OCI-LY1 (cell line): ENCODE measurements around the gene HIRA.

Experiments
- H2AFZ ChIP-seq: fragments of 200-600 bp; sonication (generic), shearing (Covaris generic); 2 replicates; pipeline ENCODE4 v1.6.0; 2014; ENCODE audit warnings: antibody characterized with exemption, mild to moderate bottlenecking, low read length
- H3F3A ChIP-seq: fragments of 200-600 bp; sonication (generic), shearing (Covaris generic); 2 replicates; pipeline ENCODE4 v1.6.0; 2014; ENCODE audit warnings: mild to moderate bottlenecking, antibody characterized with exemption, low read length, moderate library complexity; ENCODE audit not compliant: insufficient read depth
- H3K27ac ChIP-seq: fragments of 200-600 bp; sonication (generic); 2 replicates; pipeline ENCODE4 v1.5.1; 2014; ENCODE audit warnings: low read length, mixed run types, mild to moderate bottlenecking, low read depth; ENCODE audit not compliant: poor library complexity, severe bottlenecking
- H3K27me3 ChIP-seq: fragments of 200-600 bp; sonication (generic); 2 replicates; pipeline ENCODE4 v1.6.0; 2014; ENCODE audit warnings: antibody characterized with exemption, mild to moderate bottlenecking, low read length, moderate library complexity; ENCODE audit not compliant: insufficient read depth
- H3K36me3 ChIP-seq: fragments of 200-600 bp; sonication (generic); 2 replicates; pipeline ENCODE4 v1.6.1; 2014; ENCODE audit warnings: mild to moderate bottlenecking, antibody characterized with exemption, low read length, moderate library complexity, mixed read lengths; ENCODE audit not compliant: insufficient read depth
- H3K4me1 ChIP-seq: fragments of 200-600 bp; sonication (generic); 2 replicates; pipeline ENCODE4 v1.5.1; 2014; ENCODE audit warnings: mild to moderate bottlenecking, low read length, moderate library complexity; ENCODE audit not compliant: insufficient read depth, severe bottlenecking
- H3K4me2 ChIP-seq: fragments of 200-600 bp; sonication (generic), shearing (Covaris generic); 2 replicates; pipeline ENCODE4 v1.6.1; 2014; ENCODE audit warnings: low read length
- H3K4me3 ChIP-seq: fragments of 200-600 bp; sonication (generic); 2 replicates; pipeline ENCODE4 v1.5.1; 2014; ENCODE audit warnings: low read length, low read depth, mild to moderate bottlenecking, mixed read lengths; ENCODE audit not compliant: poor library complexity, severe bottlenecking
- H3K79me2 ChIP-seq: fragments of 200-600 bp; shearing (Covaris generic); 2 replicates; pipeline ENCODE4 v1.6.1; 2016; ENCODE audit warnings: mixed run types, low read length, mixed read lengths; ENCODE audit not compliant: insufficient read depth
- H3K9ac ChIP-seq: fragments of 200-600 bp; sonication (generic), shearing (Covaris generic); 2 replicates; pipeline ENCODE4 v1.6.1; 2014; ENCODE audit warnings: mild to moderate bottlenecking, low read length, mixed read lengths
- H3K9me2 ChIP-seq: fragments of 200-600 bp; sonication (generic), shearing (Covaris generic); 2 replicates; pipeline ENCODE4 v1.6.1; 2014; ENCODE audit warnings: low read depth, mild to moderate bottlenecking, low read length, mixed read lengths
- H3K9me3 ChIP-seq: fragments of 200-600 bp; shearing (Covaris generic); 2 replicates; pipeline ENCODE4 v1.6.1; 2014; ENCODE audit warnings: low read length, mixed read lengths
- H4K20me1 ChIP-seq: fragments of 200-600 bp; sonication (generic), shearing (Covaris generic); 2 replicates; pipeline ENCODE4 v1.6.0; 2016; ENCODE audit warnings: mild to moderate bottlenecking, low read length; ENCODE audit not compliant: insufficient read depth
- CTCF ChIP-seq: fragments of 200-600 bp; sonication (generic), shearing (Covaris generic); IDR thresholded peaks from 2 replicates; pipeline ENCODE4 v1.5.1; 2017; ENCODE audit warnings: mild to moderate bottlenecking, antibody characterized with exemption, low read length, moderate library complexity, mixed read lengths
- EZH2 ChIP-seq: fragments of 200-600 bp; sonication (generic), shearing (Covaris generic); IDR thresholded peaks from 2 replicates; pipeline ENCODE4 v1.8.0; 2017; ENCODE audit warnings: borderline replicate concordance, mixed run types, mild to moderate bottlenecking, antibody characterized with exemption, low read length, moderate library complexity, mixed read lengths

The HIRA gene

GRCh38 chr22:19291218-19291579 lies 140.3 kb downstream of the HIRA start:
- Histone ChIP-seq H3K9ac (peak overlapping the region; percentile 75), H3K4me3 (peak overlapping the region; percentile 84), H4K20me1 (no peaks in the 10 kb centered on the region), H3K9me3 (no peaks in the 10 kb centered on the region), H3K4me2 (peak overlapping the region; percentile 93), H3K79me2 (no peaks in the 10 kb centered on the region), H3K27ac (no peak overlapping the region), H3K36me3 (no peaks in the 10 kb centered on the region), H3K4me1 (peaks cover 20% of the 10 kb centered on the region), H2AFZ (peak overlapping the region; percentile 34; the same call in 1 of the 2 replicates), H3K27me3 (0 out of 2 replicates have a peak, but pooled peaks cover 5% of the 10 kb centered on the region), H3F3A (no peaks in the 10 kb centered on the region), H3K9me2 (no peaks in the 10 kb centered on the region)
- TF ChIP-seq EZH2, result no peak
- TF ChIP-seq CTCF, result no peak

- peaks cover 20% of the 10 kb centered on the region for H3K4me1 ChIP-seq
- peak overlapping the region; percentile 34; the same call in 1 of the 2 replicates for H2AFZ ChIP-seq
- H3K9me2 ChIP-seq, result no peaks in the 10 kb centered on the region
Measured at GRCh38 chr22:19290400-19291217, 140.9 kb downstream of the HIRA start.

GRCh38 chr22:19289475-19290161 lies 141.9 kb downstream of the HIRA start:
- no peaks in the 10 kb centered on the region for H3F3A ChIP-seq
- TF ChIP-seq CTCF (no peak), EZH2 (no peak)
- no peaks in the 10 kb centered on the region for H4K20me1 ChIP-seq
- H3K4me3 ChIP-seq, result no peak overlapping the region
- no peaks in the 10 kb centered on the region for H3K36me3 ChIP-seq
- no peak overlapping the region for H3K9ac ChIP-seq
- no peak overlapping the region for H2AFZ ChIP-seq
- no peak overlapping the region for H3K4me2 ChIP-seq
- H3K79me2 ChIP-seq, result no peaks in the 10 kb centered on the region
- H3K27me3 ChIP-seq, result 0 out of 2 replicates have a peak, but pooled peaks cover 5% of the 10 kb centered on the region
- no peak overlapping the region for H3K27ac ChIP-seq
- no peaks in the 10 kb centered on the region for H3K9me3 ChIP-seq
- H3K9me2 ChIP-seq, result no peaks in the 10 kb centered on the region
- peaks cover 20% of the 10 kb centered on the region for H3K4me1 ChIP-seq

More at GRCh38 chr22:19290400-19291217, 140.9 kb downstream of the HIRA start:
- TF ChIP-seq EZH2 (no peak), CTCF (no peak)
- Histone ChIP-seq H3K27me3 (0 out of 2 replicates have a peak, but pooled peaks cover 5% of the 10 kb centered on the region), H3F3A (no peaks in the 10 kb centered on the region), H3K9ac (peak overlapping the region; percentile 75; the same call in 1 of the 2 replicates), H3K27ac (no peak overlapping the region), H4K20me1 (no peaks in the 10 kb centered on the region), H3K4me2 (peak overlapping the region; percentile 93), H3K9me3 (no peaks in the 10 kb centered on the region), H3K4me3 (peak overlapping the region; percentile 84), H3K36me3 (no peaks in the 10 kb centered on the region), H3K79me2 (no peaks in the 10 kb centered on the region)
